ENCODE results near the gene PAXX.

Gene PAXX

GRCh38 chr9:137039611-137040366, 47.6 kb downstream of the PAXX start:
- H3K4me1 ChIP-seq (ENCODE audit: control insufficient read depth, insufficient read depth, low read length), result no peaks in the 10 kb centered on the region
- H3K27ac ChIP-seq (ENCODE audit: low read depth, low read length), result no peak overlapping the region
- no peaks in the 10 kb centered on the region for H3K9me3 ChIP-seq (ENCODE audit: control insufficient read depth, insufficient read depth, low read depth, low read length)
- H3K4me3 ChIP-seq (ENCODE audit: low read depth, low read length), result no peak overlapping the region
- peaks cover 20% of the 10 kb centered on the region for H3K27me3 ChIP-seq (ENCODE audit: control insufficient read depth, insufficient read depth, low read length)
- no peak overlapping the region for H3K9ac ChIP-seq (ENCODE audit: low read length)
- peaks cover 15% of the 10 kb centered on the region for H3K36me3 ChIP-seq (ENCODE audit: control insufficient read depth, insufficient read depth, low read length)

- Histone ChIP-seq H3K36me3 (ENCODE audit: control insufficient read depth, insufficient read depth, low read length) (peaks cover 15% of the 10 kb centered on the region), H3K4me3 (ENCODE audit: low read depth, low read length) (no peak overlapping the region), H3K9ac (ENCODE audit: low read length) (no peak overlapping the region), H3K27me3 (ENCODE audit: control insufficient read depth, insufficient read depth, low read length) (peaks cover 25% of the 10 kb centered on the region), H3K9me3 (ENCODE audit: control insufficient read depth, insufficient read depth, low read depth, low read length) (no peaks in the 10 kb centered on the region), H3K4me1 (ENCODE audit: control insufficient read depth, insufficient read depth, low read length) (no peaks in the 10 kb centered on the region), H3K27ac (ENCODE audit: low read depth, low read length) (no peak overlapping the region)
These were observed 48.3 kb downstream of the PAXX start for GRCh38 chr9:137040568-137040967.

GRCh38 chr9:137041124-137041523, 48.9 kb downstream of the PAXX start:
- no peaks in the 10 kb centered on the region for H3K9me3 ChIP-seq (ENCODE audit: control insufficient read depth, insufficient read depth, low read depth, low read length)
- H3K9ac ChIP-seq (ENCODE audit: low read length), result no peak overlapping the region
- no peak overlapping the region for H3K27ac ChIP-seq (ENCODE audit: low read depth, low read length)
- peaks cover 15% of the 10 kb centered on the region for H3K36me3 ChIP-seq (ENCODE audit: control insufficient read depth, insufficient read depth, low read length)
- H3K27me3 ChIP-seq (ENCODE audit: control insufficient read depth, insufficient read depth, low read length), result peaks cover 30% of the 10 kb centered on the region
- H3K4me1 ChIP-seq (ENCODE audit: control insufficient read depth, insufficient read depth, low read length), result no peaks in the 10 kb centered on the region
- no peak overlapping the region for H3K4me3 ChIP-seq (ENCODE audit: low read depth, low read length)

- H3K27ac ChIP-seq (ENCODE audit: low read depth, low read length), result no peak overlapping the region
- H3K9ac ChIP-seq (ENCODE audit: low read length), result no peak overlapping the region
These were observed 50.8 kb downstream of the PAXX start for GRCh38 chr9:137042751-137043727.

More at GRCh38 chr9:137042751-137043727, 50.8 kb downstream of the PAXX start:
- Histone ChIP-seq H3K4me1 (ENCODE audit: control insufficient read depth, insufficient read depth, low read length) (no peaks in the 10 kb centered on the region), H3K9me3 (ENCODE audit: control insufficient read depth, insufficient read depth, low read depth, low read length) (no peaks in the 10 kb centered on the region), H3K4me3 (ENCODE audit: low read depth, low read length) (no peak overlapping the region), H3K36me3 (ENCODE audit: control insufficient read depth, insufficient read depth, low read length) (peaks cover 15% of the 10 kb centered on the region), H3K27me3 (ENCODE audit: control insufficient read depth, insufficient read depth, low read length) (peaks cover 48% of the 10 kb centered on the region)

Data from HUES6 (cell line).